Panc1 (cell line): ENCODE measurements around the gene MICA.

Experiments used
- CTCF ChIP-seq: fragments of 450-650 bp; IDR thresholded peaks from 2 replicates; pipeline ENCODE4 v1.5.1; 2017; ENCODE audit warnings: mild to moderate bottlenecking
- POLR2AphosphoS5 ChIP-seq: IDR thresholded peaks from 2 replicates; pipeline ENCODE4 v1.6.1; 2012; ENCODE audit warnings: mild to moderate bottlenecking, low read depth, low read length, moderate library complexity
- REST ChIP-seq, 2 experiments: IDR thresholded peaks; 2 replicates each; pipeline ENCODE4 v1.6.1; 2011 to 2012; ENCODE audit warnings: low read depth in 2 of 2, control low read depth in 1 of 2, low read length in 1 of 2, mild to moderate bottlenecking in 1 of 2, moderate library complexity in 1 of 2; ENCODE audit not compliant: insufficient read depth in 1 of 2

DNA sequence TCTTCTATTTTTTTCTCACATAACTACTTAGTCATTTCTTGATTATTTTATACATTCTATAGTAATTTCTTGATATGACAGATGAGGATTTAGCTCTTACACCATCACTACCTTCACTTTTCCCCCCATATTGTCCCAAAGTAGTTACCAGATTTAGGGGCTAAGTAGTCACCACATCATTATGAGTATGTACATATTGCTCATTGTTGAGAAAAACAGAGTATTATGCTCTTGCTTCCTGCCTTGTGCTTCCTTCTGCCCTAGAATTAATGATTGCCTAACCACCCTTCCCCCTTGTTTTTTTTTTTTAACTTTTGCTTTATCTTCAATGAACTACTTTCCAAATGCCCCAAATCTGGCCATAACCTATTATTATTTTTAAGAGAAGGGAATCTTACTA lies 39.6 kb upstream of the MICA start:
- TF ChIP-seq CTCF (no peak), POLR2AphosphoS5 (no peak), REST (IDR thresholded peaks at IDR 0.05; ENCODE audit: insufficient read depth in 1 of 2, low read depth in 2 of 2, low read length in 1 of 2) (no peak)
